Neuron (in vitro differentiated cells): Measurements from ENCODE around the gene AIG1.

ENCODE experiments used
- H2AFZ ChIP-seq: one replicate; pipeline ENCODE4 v1.6.1; 2013; ENCODE audit warnings: low read depth, mild to moderate bottlenecking, inconsistent platforms, low read length, moderate library complexity
- H3K27me3 ChIP-seq: one replicate; pipeline ENCODE4 v1.6.1; 2013; ENCODE audit warnings: low read length; ENCODE audit not compliant: insufficient read depth
- H3K36me3 ChIP-seq: one replicate; pipeline ENCODE4 v1.6.1; 2013; ENCODE audit warnings: low read length; ENCODE audit not compliant: insufficient read depth
- H3K4me1 ChIP-seq: one replicate; pipeline ENCODE4 v1.6.1; 2013; ENCODE audit warnings: low read length; ENCODE audit not compliant: insufficient read depth
- H3K4me3 ChIP-seq: 2 replicates; pipeline ENCODE4 v1.5.1; 2013; ENCODE audit warnings: mild to moderate bottlenecking, low read length, moderate library complexity
- H3K9me3 ChIP-seq: one replicate; pipeline ENCODE4 v1.6.1; 2013; ENCODE audit warnings: low read length

Gene AIG1

DNA sequence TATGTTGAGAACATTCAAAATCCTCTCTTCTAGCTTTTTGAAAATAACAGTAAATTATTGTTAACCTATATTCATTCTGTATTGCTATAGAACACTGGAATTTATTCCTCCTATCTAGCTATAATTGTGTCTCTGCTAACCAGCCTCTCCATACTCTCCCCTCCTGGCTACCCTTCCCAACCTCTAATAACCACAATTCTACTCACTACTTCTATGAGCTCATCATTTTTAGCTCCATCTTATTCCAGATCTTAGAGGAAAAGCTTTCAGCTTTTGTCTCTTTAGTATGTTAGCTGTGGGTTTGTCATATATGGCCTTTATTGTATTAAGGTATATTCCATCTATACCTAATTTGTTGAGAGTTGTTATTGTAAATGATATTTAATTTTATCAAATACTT, 108.8 kb downstream of the AIG1 start:
- Histone ChIP-seq H3K27me3 (no peaks in the 10 kb centered on the region), H3K4me3 (no peak overlapping the region), H3K36me3 (peaks cover under 1% of the 10 kb centered on the region), H2AFZ (no peak overlapping the region), H3K9me3 (no peaks in the 10 kb centered on the region), H3K4me1 (no peaks in the 10 kb centered on the region)

DNA sequence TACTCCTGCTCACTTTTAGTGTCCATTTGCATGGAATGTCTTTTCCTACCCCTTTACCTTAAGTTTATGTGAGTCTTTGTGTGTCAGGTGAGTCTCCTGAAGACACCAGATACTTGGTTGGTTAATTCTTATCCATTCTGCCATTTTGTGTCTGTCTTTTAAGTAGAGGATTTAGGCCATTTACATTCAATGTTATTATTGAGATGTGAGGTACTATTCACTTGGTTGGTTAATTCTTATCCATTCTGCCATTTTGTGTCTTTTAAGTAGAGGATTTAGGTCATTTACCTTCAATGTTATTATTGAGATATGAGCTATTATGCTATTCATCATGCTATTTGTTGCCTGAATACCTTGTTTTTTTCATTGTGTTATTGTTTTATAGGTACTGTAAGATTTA, 113.8 kb downstream of the AIG1 start:
- Histone ChIP-seq H3K4me3 (no peak overlapping the region), H3K4me1 (no peaks in the 10 kb centered on the region)

DNA sequence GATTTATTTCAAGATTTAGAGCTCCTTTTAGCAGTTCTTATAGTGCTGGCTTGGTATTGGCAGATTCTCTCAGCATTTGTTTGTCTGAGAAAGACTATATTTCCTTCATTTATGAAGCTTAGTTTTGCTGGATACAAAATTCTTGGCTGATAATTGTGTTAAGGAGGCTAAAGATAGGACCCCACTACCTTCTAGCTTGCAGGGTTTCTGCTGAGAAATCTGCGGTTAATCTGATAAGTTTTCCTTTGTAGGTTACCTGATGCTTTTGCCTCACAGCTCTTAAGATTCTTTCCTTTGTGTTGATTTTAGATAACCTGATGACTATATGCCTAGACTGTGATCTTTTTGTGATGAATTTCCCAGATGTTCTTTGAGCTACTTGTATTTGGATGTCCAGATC, 114.3 kb downstream of the AIG1 start:
- H3K4me3 ChIP-seq = no peak overlapping the region
- H3K36me3 ChIP-seq = peaks cover 2% of the 10 kb centered on the region
- H3K9me3 ChIP-seq = peaks cover 2% of the 10 kb centered on the region
- no peak overlapping the region for H2AFZ ChIP-seq
- no peaks in the 10 kb centered on the region for H3K27me3 ChIP-seq
- no peaks in the 10 kb centered on the region for H3K4me1 ChIP-seq

More for the DNA sequence above, 113.8 kb downstream of the AIG1 start:
- H3K27me3 ChIP-seq = no peaks in the 10 kb centered on the region
- H2AFZ ChIP-seq = no peak overlapping the region
- H3K9me3 ChIP-seq = peaks cover 2% of the 10 kb centered on the region
- H3K36me3 ChIP-seq = peaks cover 2% of the 10 kb centered on the region

DNA sequence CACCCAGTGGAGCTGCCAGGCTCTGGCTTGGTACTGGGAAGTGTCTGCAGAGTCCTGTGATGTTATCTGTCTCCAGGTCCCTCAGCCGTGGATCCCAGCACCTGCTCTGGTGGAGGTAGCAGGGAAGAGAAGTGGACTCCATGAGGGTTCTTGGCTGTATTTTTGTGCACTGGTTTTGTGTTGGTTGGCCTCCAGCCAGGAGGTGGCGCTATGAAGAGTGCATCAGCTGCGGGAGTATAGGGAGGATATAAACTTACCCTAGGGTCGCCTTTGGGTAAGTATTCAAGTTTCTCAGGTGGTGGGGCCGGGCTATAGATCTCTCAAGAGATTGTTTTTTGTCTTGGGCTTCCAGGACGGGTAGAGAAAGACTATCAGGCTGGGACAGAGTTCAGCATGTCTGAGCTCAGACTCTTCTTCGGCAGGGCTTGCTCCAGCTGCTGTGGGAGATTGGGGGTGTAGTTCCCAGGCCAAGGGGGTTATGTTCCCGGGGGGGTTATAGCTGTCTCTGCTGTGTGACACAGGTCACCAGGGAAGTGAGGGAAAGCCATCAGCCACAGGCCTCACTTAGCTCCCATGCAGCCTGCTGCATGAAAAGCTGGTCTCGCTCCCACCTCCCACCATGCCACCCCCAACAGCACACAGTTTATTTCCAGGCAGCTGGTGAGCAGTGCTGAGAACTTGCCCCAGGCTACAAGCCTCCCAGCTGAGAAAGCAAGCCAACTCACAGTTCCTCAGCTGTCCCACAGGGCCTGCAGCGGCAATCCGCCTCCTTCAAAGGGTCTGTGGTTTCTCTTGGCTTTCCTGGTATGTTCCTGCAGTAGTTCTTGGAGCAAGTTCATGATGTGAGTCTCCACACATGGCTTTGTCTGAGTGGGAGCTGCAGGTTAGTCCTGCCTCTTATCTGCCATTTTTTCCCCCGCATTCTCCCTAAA, 115.7 kb downstream of the AIG1 start:
- H3K9me3 ChIP-seq = peaks cover 2% of the 10 kb centered on the region
- peaks cover 2% of the 10 kb centered on the region for H3K36me3 ChIP-seq
- no peak overlapping the region for H3K4me3 ChIP-seq
- no peaks in the 10 kb centered on the region for H3K27me3 ChIP-seq
- H2AFZ ChIP-seq = no peak overlapping the region
- H3K4me1 ChIP-seq = no peaks in the 10 kb centered on the region

DNA sequence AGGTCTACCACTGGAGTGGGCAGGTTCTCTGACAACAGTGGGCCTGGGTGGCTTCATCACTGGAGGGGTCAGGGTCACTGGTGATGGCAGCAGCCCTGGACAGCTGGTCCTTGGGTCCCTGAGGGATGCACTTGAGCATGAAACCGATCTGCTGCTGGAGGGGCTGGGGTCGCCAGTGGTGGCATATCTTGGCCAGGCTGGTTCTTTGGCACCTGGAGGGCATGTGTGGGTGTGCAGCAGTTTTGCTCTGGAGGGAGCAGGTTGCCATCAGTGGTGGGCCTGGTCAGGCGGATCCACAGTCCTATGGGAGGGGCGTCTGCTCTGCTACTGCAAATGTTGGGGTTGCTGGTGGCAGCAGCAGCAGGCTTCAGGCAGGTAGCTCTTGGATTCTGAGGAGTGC, 117.0 kb downstream of the AIG1 start:
- no peak overlapping the region for H3K4me3 ChIP-seq
- H3K27me3 ChIP-seq = no peaks in the 10 kb centered on the region
- peaks cover 2% of the 10 kb centered on the region for H3K36me3 ChIP-seq
- no peak overlapping the region for H2AFZ ChIP-seq
- H3K9me3 ChIP-seq = peaks cover 2% of the 10 kb centered on the region
- H3K4me1 ChIP-seq = no peaks in the 10 kb centered on the region

DNA sequence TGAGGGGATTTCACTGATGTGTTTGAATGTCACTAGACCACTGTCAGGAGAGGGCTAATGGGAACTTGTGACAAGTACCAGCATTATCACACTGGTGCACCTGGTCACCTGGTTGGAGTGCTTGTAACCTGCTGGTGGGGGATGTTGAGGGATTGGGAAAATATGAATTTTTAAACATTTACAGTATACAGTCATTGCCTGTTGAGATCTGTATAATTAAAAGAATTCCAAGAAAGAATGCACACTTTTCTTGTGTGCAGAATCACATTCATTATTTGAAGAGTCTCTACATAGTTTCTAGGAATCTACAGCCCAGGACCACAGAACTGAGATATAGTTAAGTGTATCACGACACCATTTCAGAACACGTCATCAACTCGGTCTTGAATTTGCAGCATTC, 118.4 kb downstream of the AIG1 start:
- H2AFZ ChIP-seq = no peak overlapping the region
- no peak overlapping the region for H3K4me3 ChIP-seq
- H3K27me3 ChIP-seq = no peaks in the 10 kb centered on the region
- peaks cover 2% of the 10 kb centered on the region for H3K9me3 ChIP-seq
- H3K4me1 ChIP-seq = no peaks in the 10 kb centered on the region
- H3K36me3 ChIP-seq = peaks cover 2% of the 10 kb centered on the region

DNA sequence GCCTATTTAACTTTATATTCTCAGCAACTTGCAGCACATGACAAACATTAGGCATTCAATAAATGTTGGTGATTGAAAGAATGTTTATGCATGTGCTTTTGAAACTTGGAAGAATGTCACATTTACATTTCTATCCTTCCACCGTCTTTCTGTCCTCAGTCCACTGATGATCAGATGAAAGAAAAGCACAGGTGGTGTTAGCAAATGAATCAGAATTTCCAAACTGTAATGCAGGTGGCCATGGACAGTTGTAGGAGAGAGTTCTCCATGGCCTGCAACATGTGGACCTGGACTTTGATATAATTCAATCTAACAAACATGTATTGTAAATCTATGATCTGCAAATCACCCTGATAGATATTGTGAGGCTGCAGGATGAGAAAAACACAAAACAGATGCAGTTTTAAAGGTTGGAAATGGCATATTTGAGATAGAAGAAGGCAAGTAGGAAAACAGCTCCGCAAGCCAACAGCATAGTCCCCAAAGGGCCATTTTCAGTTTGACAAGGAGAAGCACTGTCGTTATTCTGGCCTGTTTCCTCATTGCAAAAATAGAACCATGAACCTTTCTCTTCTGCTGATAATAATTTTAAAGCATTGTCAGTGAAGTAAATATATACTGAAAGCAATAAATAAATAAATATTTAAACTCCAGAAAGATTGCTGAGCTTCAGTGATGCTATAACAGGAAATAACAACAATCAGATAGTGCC, 119.4 kb downstream of the AIG1 start:
- Histone ChIP-seq H3K4me1 (no peaks in the 10 kb centered on the region), H3K4me3 (no peak overlapping the region), H3K9me3 (peaks cover 2% of the 10 kb centered on the region), H2AFZ (no peak overlapping the region), H3K27me3 (no peaks in the 10 kb centered on the region), H3K36me3 (no peaks in the 10 kb centered on the region)

DNA sequence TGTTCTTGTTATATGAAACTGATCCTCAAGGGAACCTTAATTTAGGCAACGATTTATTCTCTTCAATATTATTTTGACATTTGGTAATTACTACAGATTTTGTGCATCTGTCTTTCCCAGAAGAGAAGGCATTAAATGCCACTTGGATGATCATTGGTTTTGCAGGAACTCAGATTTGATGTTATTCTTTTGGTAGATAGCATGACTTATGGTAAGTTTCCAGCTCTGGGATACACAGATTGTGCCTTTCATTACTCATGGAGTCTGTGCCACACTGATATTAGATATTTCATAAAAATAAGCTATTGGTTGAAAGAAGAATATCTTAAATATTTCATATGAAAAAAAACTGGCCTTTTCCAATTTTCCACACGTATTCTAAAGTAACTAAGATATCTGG, 120.1 kb downstream of the AIG1 start:
- H3K4me1 ChIP-seq = no peaks in the 10 kb centered on the region

DNA sequence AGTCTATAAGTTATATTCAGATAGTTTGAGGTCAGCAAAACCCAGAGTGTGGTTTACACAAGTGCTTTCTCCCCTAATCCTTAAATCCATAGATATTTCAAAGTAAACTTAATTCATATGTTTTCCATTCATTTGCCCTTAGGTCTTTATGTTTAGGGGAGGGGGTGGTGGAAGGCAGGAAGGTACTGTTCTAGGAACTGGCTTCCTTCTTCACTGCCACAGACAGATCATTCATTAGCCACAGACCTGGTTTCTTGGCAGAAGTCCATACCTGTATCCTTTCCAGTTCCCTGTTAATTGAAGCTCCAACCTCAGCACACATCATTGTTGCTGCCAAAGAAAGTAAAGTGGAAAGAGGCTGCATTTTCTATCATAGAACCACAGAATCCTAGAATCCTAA, 123.0 kb downstream of the AIG1 start:
- Histone ChIP-seq H2AFZ (no peak overlapping the region), H3K36me3 (no peaks in the 10 kb centered on the region), H3K9me3 (no peaks in the 10 kb centered on the region), H3K4me3 (no peak overlapping the region), H3K27me3 (no peaks in the 10 kb centered on the region), H3K4me1 (no peaks in the 10 kb centered on the region)

More for the DNA sequence above, 120.1 kb downstream of the AIG1 start:
- H3K36me3 ChIP-seq = no peaks in the 10 kb centered on the region
- H3K9me3 ChIP-seq = peaks cover 2% of the 10 kb centered on the region
- no peak overlapping the region for H3K4me3 ChIP-seq
- no peak overlapping the region for H2AFZ ChIP-seq
- H3K27me3 ChIP-seq = no peaks in the 10 kb centered on the region

DNA sequence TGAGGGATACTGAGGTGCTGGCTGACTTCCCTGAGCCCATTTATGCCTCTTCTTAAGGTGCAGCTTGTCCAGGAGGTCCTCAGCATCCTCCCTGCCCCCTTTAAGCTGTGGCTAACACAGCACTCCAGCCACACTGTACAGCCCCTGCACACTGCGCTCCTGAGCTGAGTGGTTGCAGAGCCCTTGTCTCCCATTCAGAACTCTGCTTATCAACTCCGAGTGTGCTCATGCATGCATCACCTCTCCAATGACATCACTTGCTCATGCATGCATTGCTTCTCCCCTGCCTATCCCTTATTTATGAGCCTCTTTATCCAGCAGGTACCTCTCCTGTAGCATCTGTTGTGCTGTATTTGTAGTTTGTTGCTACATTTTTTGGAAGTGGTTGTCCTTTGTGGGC, 124.6 kb downstream of the AIG1 start:
- Histone ChIP-seq H3K4me1 (no peaks in the 10 kb centered on the region), H3K4me3 (no peak overlapping the region), H3K9me3 (no peaks in the 10 kb centered on the region), H3K36me3 (no peaks in the 10 kb centered on the region), H3K27me3 (no peaks in the 10 kb centered on the region), H2AFZ (no peak overlapping the region)

DNA sequence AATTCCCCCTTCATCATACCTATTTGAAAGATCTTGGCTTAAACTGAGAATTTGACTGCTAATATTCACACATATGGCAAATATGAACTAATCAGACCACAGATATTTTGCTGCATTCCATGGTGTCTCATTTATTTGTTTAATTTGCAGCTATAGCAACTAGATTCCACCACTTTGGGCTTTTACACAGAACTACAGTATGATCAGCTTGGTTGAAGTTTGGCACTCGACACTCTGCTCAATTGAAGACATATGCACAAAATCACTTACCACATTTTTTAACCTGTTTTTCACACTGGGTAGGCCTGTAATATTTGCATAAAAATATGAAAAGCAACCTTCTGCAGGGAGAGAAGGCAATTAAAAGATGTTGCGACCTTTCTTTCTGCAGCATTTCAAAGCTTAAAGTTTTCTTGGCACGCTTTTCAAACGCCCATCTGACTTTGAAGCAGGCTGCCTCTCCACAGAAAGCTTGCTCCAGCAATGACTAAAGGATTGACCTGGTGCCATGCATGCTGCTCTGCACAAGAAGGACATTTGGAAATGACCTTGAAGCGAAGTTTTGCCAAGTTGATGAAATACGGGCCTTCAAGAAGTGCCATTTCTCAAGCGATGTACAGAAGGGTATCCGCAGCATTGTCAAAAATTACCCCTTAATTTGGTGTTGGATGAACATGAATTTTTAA, 126.7 kb downstream of the AIG1 start:
- Histone ChIP-seq H3K4me3 (no peak overlapping the region), H2AFZ (no peak overlapping the region), H3K4me1 (no peaks in the 10 kb centered on the region), H3K9me3 (no peaks in the 10 kb centered on the region), H3K27me3 (no peaks in the 10 kb centered on the region), H3K36me3 (no peaks in the 10 kb centered on the region)

DNA sequence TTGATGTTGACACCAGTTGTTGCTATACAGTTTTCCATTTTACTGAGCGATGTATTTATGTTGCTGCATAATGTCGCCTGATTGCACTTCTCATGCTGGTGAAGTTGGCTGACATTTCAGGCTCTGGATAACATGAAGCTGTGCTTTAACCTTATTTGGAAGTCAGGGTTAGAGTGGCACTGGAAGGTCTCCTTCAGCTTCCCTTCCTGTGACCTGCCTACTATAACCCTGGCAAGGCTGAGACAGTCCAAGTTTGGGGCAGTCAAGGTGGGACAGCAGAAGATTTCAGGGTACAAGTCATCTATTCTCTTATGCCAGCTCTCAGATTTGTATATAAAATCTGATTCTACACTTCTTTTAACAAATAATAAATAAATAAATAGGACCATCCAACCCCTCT, 127.6 kb downstream of the AIG1 start:
- no peak overlapping the region for H3K4me3 ChIP-seq
- H3K27me3 ChIP-seq = no peaks in the 10 kb centered on the region
- no peaks in the 10 kb centered on the region for H3K9me3 ChIP-seq
- H3K36me3 ChIP-seq = no peaks in the 10 kb centered on the region
- H3K4me1 ChIP-seq = no peaks in the 10 kb centered on the region
- no peak overlapping the region for H2AFZ ChIP-seq

DNA sequence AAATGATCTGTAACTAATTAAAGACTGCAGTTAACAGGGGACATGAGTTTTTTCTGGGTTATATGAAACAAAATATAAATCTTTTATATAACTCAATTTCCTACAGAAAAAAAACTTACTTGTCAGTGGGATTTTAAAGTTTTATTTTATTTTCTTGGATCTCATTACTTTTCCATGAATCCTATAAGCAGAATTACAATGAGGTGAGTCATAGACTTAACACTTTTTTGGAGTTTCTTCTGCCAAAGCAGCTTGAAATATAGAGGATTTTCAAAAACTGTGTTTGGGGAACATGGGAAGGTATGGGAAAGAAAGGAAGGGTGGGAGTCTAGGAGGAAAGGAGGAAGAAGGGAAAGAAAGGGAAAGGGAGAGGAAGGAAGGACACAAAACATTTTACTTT, 130.7 kb downstream of the AIG1 start:
- H3K27me3 ChIP-seq = no peaks in the 10 kb centered on the region
- H3K4me1 ChIP-seq = peaks cover 10% of the 10 kb centered on the region
- H2AFZ ChIP-seq = no peak overlapping the region
- H3K9me3 ChIP-seq = no peaks in the 10 kb centered on the region
- H3K36me3 ChIP-seq = no peaks in the 10 kb centered on the region
- H3K4me3 ChIP-seq = no peak overlapping the region
